Aorta (tissue), 5 donors: ENCODE data around the gene F2RL3. TPM values are rescaled to one million over a fixed set of nuclear protein-coding genes. Genes with fewer than 3 reads are reported as not detected.
A peak's percentile ranks its signal among the peaks of the same experiment; 100 is the strongest.

Source experiments
- ATAC-seq: fragments of 200-7000 bp; cut with Tn5 transposase; one replicate; pipeline ENCODE4 v1.9.1; 2022; ENCODE audit warnings: moderate library complexity; ENCODE audit not compliant: low FRiP score
- DNase-seq, 2 donors: peaks; one replicate each; pipeline ENCODE4 v3.0.0-alpha.2; 2020
- H3K27ac ChIP-seq, 2 donors: one replicate each; pipeline ENCODE4 v1.5.1; 2013; ENCODE audit warnings: low read length in 2 of 2, mild to moderate bottlenecking in 2 of 2, moderate library complexity in 2 of 2, control low read depth in 1 of 2, inconsistent platforms in 1 of 2, low read depth in 1 of 2
- H3K27me3 ChIP-seq, 2 donors: one replicate each; pipeline ENCODE4 v1.6.1; 2013; ENCODE audit warnings: control low read depth in 1 of 2, low read length in 1 of 2, mild to moderate bottlenecking in 1 of 2, moderate library complexity in 1 of 2; ENCODE audit not compliant: insufficient read depth in 2 of 2, control insufficient read depth in 1 of 2
- H3K36me3 ChIP-seq, 2 donors: one replicate each; pipeline ENCODE4 v1.6.1; 2013; ENCODE audit warnings: control low read depth in 1 of 2, low read length in 1 of 2, mild to moderate bottlenecking in 1 of 2; ENCODE audit not compliant: insufficient read depth in 2 of 2, control insufficient read depth in 1 of 2
- H3K4me1 ChIP-seq, 2 donors: one replicate each; pipeline ENCODE4 v1.6.1; 2013; ENCODE audit warnings: low read length in 2 of 2, control low read depth in 1 of 2, mild to moderate bottlenecking in 1 of 2, moderate library complexity in 1 of 2; ENCODE audit not compliant: insufficient read depth in 2 of 2, control insufficient read depth in 1 of 2
- H3K4me3 ChIP-seq, 2 donors: one replicate each; pipeline ENCODE4 v1.5.1; 2013; ENCODE audit warnings: low read length in 2 of 2, control low read depth in 1 of 2, mild to moderate bottlenecking in 1 of 2
- H3K9me3 ChIP-seq: one replicate; pipeline ENCODE4 v1.6.1; 2013; ENCODE audit warnings: mild to moderate bottlenecking, low read length; ENCODE audit not compliant: control insufficient read depth
- WGBS, 2 donors: extraction: QIAGEN DNeasy Blood & Tissue Kit; methylation state at CpG; one replicate each; pipeline ENCODE4 v1.1.7; 2013; 5-methylcytosine and 5-hydroxymethylcytosine counted together
- intact Hi-C, 2 donors: fragments of 100-400 bp; cut with DNase I; formaldehyde crosslinking; loops; one replicate each; pipeline versions ENCODE4 v1.14.2 to v1.15.0; 2022
- polyA plus RNA-seq, 2 donors: library from polyadenylated mRNA; stranded (reverse); fragments of 200-250 nt; gene quantifications; one replicate each; pipeline ENCODE4 v1.2.3, GENCODE V29; 2013
- total RNA-seq, 2 donors: library from RNA; stranded (reverse); fragmentation: NEBNext Ultra II Directional; extraction: Animal tissue kit (Norgen Biotek cat#: 25700); gene quantifications; one replicate each; pipeline ENCODE4 v1.2.1, GENCODE V29; 2021
- donor health status: healthy with polysubstance abuse.
- donor health status: Bipolar disorder and iron deficiency.
- donor health status: DM: no; HTN: no; CAD: no.
- donor health status: DM: no; HTN: no; CAD: no.
- donor health status: DM: yes; HTN: yes; CAD: no.

Gene F2RL3
- total and polyA plus RNA-seq, 4 donors, result 0.13 to 9.9 (median 0.45) TPM

GRCh38 chr19:16889366-16889882 is 625 bp downstream of the F2RL3 start:
- no peak for DNase-seq
- intact Hi-C loops, result no loop called here
- no peak overlapping the region for H3K27ac ChIP-seq
- H3K36me3 ChIP-seq, result no peaks in the 10 kb centered on the region
- WGBS, 2 donors, result 47 to 50% methylated on average over 21 to 22 of the region's 22 CpGs
- H3K9me3 ChIP-seq, result no peaks in the 10 kb centered on the region
- no peaks in the 10 kb centered on the region for H3K27me3 ChIP-seq
- no peaks in the 10 kb centered on the region for H3K4me1 ChIP-seq
- no peak overlapping the region for H3K4me3 ChIP-seq
- ATAC-seq, result peak; percentile 4

DNA sequence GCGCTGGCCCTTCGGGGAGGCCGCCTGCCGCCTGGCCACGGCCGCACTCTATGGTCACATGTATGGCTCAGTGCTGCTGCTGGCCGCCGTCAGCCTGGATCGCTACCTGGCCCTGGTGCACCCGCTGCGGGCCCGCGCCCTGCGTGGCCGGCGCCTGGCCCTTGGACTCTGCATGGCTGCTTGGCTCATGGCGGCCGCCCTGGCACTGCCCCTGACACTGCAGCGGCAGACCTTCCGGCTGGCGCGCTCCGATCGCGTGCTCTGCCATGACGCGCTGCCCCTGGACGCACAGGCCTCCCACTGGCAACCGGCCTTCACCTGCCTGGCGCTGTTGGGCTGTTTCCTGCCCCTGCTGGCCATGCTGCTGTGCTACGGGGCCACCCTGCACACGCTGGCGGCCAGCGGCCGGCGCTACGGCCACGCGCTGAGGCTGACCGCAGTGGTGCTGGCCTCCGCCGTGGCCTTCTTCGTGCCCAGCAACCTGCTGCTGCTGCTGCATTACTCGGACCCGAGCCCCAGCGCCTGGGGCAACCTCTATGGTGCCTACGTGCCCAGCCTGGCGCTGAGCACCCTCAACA is 1.2 kb downstream of the F2RL3 start:
- no peaks in the 10 kb centered on the region for H3K9me3 ChIP-seq
- no peak for ATAC-seq
- no peaks in the 10 kb centered on the region for H3K27me3 ChIP-seq
- 95 to 97% methylated on average over 42 to 48 of the region's 48 CpGs for WGBS, 2 donors
- intact Hi-C loops, result loop anchor here in 1 of 2 donors (10.0 kb wide), 1 partner anchor 115 kb away; no protein-coding TSS in a partner anchor
- no peak for DNase-seq
- H3K36me3 ChIP-seq, result no peaks in the 10 kb centered on the region
- H3K4me1 ChIP-seq, result no peaks in the 10 kb centered on the region
- H3K27ac ChIP-seq, result no peak overlapping the region
- no peak overlapping the region for H3K4me3 ChIP-seq

DNA sequence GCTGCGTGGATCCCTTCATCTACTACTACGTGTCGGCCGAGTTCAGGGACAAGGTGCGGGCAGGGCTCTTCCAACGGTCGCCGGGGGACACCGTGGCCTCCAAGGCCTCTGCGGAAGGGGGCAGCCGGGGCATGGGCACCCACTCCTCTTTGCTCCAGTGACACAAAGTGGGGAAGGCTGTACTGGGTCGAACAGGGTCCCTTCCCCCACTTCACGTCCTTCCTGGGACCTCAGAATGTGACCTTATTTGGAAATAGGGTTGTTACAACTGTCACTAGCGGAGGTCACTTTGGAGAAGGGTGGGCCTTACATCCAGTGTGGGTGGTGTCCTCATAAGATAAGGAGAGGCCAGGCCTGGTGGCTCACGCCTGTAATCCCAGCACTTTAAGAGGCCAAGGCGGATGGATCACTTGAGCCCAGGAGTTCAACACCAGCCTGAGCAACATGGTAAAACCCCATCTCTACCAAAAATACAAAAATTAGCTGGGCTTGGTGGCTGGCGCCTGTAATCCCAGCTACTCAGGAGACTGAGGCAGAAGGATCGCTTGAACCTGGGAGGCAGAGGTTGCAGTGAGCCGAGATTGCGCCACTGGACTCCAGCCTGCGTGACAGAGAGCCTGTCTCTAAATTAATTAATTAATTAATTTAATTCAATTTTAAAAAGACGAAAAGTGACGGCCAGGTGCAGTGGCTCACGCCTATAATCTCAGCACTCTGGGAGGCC is 1.8 kb downstream of the F2RL3 start:
- 91 to 94% methylated on average over 24 of the region's 24 CpGs for WGBS, 2 donors
- no peak overlapping the region for H3K4me3 ChIP-seq
- ATAC-seq, result no peak
- H3K36me3 ChIP-seq, result no peaks in the 10 kb centered on the region
- intact Hi-C loops, result loop anchor here in 1 of 2 donors (10.0 kb wide), 1 partner anchor 116 kb away; no protein-coding TSS in a partner anchor
- no peaks in the 10 kb centered on the region for H3K27me3 ChIP-seq
- H3K27ac ChIP-seq, result no peak overlapping the region
- no peaks in the 10 kb centered on the region for H3K9me3 ChIP-seq
- no peaks in the 10 kb centered on the region for H3K4me1 ChIP-seq
- no peak for DNase-seq

GRCh38 chr19:16891696-16892382 is 3.0 kb downstream of the F2RL3 start:
- intact Hi-C loops, result loop anchor here in 1 of 2 donors (10.0 kb wide), 1 partner anchor 117 kb away; no protein-coding TSS in a partner anchor
- WGBS, 2 donors, result 77 to 78% methylated on average over 12 of the region's 12 CpGs
- Histone ChIP-seq H3K27me3 (no peaks in the 10 kb centered on the region), H3K4me1 (no peaks in the 10 kb centered on the region), H3K27ac (no peak overlapping the region), H3K36me3 (no peaks in the 10 kb centered on the region), H3K4me3 (no peak overlapping the region), H3K9me3 (no peaks in the 10 kb centered on the region)
- ATAC-seq, result no peak
- DNase-seq, result no peak

GRCh38 chr19:16892436-16892835 is 3.6 kb downstream of the F2RL3 start:
- WGBS, 2 donors, result 71 to 74% methylated on average over 4 of the region's 4 CpGs
- intact Hi-C loops, result loop anchor here in 1 of 2 donors (10.0 kb wide), 1 partner anchor 118 kb away; no protein-coding TSS in a partner anchor
- ATAC-seq, result no peak

GRCh38 chr19:16892868-16893685 is 4.3 kb downstream of the F2RL3 start:
- Histone ChIP-seq H3K9me3 (no peaks in the 10 kb centered on the region), H3K4me1 (no peaks in the 10 kb centered on the region), H3K27ac (no peak overlapping the region), H3K36me3 (no peaks in the 10 kb centered on the region), H3K27me3 (no peaks in the 10 kb centered on the region), H3K4me3 (no peak overlapping the region)
- DNase-seq (no peak), ATAC-seq (no peak)
- intact Hi-C loops, result loop anchor here in 1 of 2 donors (10.0 kb wide), 1 partner anchor 118 kb away; no protein-coding TSS in a partner anchor
- 89 to 93% methylated on average over 19 of the region's 19 CpGs for WGBS, 2 donors

More at GRCh38 chr19:16892436-16892835, 3.6 kb downstream of the F2RL3 start:
- H3K4me1 ChIP-seq, result no peaks in the 10 kb centered on the region
- no peak overlapping the region for H3K4me3 ChIP-seq
- DNase-seq, result no peak
- H3K9me3 ChIP-seq, result no peaks in the 10 kb centered on the region
- H3K36me3 ChIP-seq, result no peaks in the 10 kb centered on the region
- H3K27me3 ChIP-seq, result no peaks in the 10 kb centered on the region
- no peak overlapping the region for H3K27ac ChIP-seq

- no peaks in the 10 kb centered on the region for H3K36me3 ChIP-seq
- 58 to 61% methylated on average over 14 of the region's 14 CpGs for WGBS, 2 donors
- intact Hi-C loops, result loop anchor here in 1 of 2 donors (10.0 kb wide), 1 partner anchor 119 kb away; no protein-coding TSS in a partner anchor
- no peak overlapping the region for H3K4me3 ChIP-seq
- H3K27ac ChIP-seq, result no peak overlapping the region
- no peaks in the 10 kb centered on the region for H3K9me3 ChIP-seq
- no peak for DNase-seq
- ATAC-seq, result no peak
- no peaks in the 10 kb centered on the region for H3K27me3 ChIP-seq
- H3K4me1 ChIP-seq, result no peaks in the 10 kb centered on the region
Observed at GRCh38 chr19:16893686-16893989, 4.8 kb downstream of the F2RL3 start.

GRCh38 chr19:16894080-16894479 is 5.3 kb downstream of the F2RL3 start:
- Histone ChIP-seq H3K4me1 (no peaks in the 10 kb centered on the region), H3K27ac (no peak overlapping the region), H3K4me3 (no peak overlapping the region), H3K36me3 (no peaks in the 10 kb centered on the region), H3K27me3 (no peaks in the 10 kb centered on the region), H3K9me3 (no peaks in the 10 kb centered on the region)
- DNase-seq (no peak), ATAC-seq (no peak)
- 73 to 74% methylated on average over 7 of the region's 7 CpGs for WGBS, 2 donors
- intact Hi-C loops, result loop anchor here in 1 of 2 donors (10.0 kb wide), 1 partner anchor 119 kb away; no protein-coding TSS in a partner anchor
